Upper lobe of left lung (tissue), 6 donors: ENCODE results near the gene PKDCC. TPM values are rescaled to one million over a fixed set of nuclear protein-coding genes. Genes with fewer than 3 reads are reported as not detected.
A peak's percentile ranks its signal among the peaks of the same experiment; 100 is the strongest.
"Not testable (repeated sequence)": the region's sequence is repeated elsewhere in the genome, so short reads cannot be mapped to it uniquely, and the experiment has no call there.

ENCODE experiments used
- ATAC-seq, 2 donors: fragments of 200-7000 bp; cut with Tn5 transposase; one replicate each; pipeline ENCODE4 v1.9.1; 2022; ENCODE audit warnings: mild to moderate bottlenecking in 2 of 2, moderate library complexity in 2 of 2; ENCODE audit not compliant: low FRiP score in 2 of 2
- DNase-seq, 2 donors: peaks; one replicate each; pipeline ENCODE4 v3.0.0-alpha.2; 2019 to 2020
- H3K27ac ChIP-seq, 4 donors: fragments of 200-600 bp; sonication (generic); one replicate each; pipeline ENCODE4 v1.5.1; 2016 to 2019
- H3K27me3 ChIP-seq, 4 donors: fragments of 200-600 bp; sonication (generic); one replicate each; pipeline ENCODE4 v1.5.1; 2017 to 2019
- H3K36me3 ChIP-seq, 4 donors: fragments of 200-600 bp; sonication (generic); one replicate each; pipeline ENCODE4 v1.5.1; 2016 to 2019
- H3K4me1 ChIP-seq, 4 donors: fragments of 200-600 bp; sonication (generic); one replicate each; pipeline ENCODE4 v1.5.1; 2018 to 2019
- H3K4me3 ChIP-seq, 4 donors: fragments of 200-600 bp; sonication (generic); one replicate each; pipeline ENCODE4 v1.5.1; 2017 to 2019; ENCODE audit warnings: mild to moderate bottlenecking in 2 of 4, moderate library complexity in 1 of 4
- H3K9me3 ChIP-seq, 4 donors: fragments of 200-600 bp; sonication (generic); one replicate each; pipeline ENCODE4 v1.5.1; 2018 to 2019
- EP300 ChIP-seq, 4 donors: sonication (generic); formaldehyde crosslinking; IDR thresholded peaks; one replicate each; pipeline ENCODE4 v1.5.1; 2017; ENCODE audit warnings: antibody characterized with exemption in 4 of 4, control low read depth in 2 of 4
- POLR2A ChIP-seq, 4 donors: fragments of 450-650 bp; IDR thresholded peaks; one replicate each; pipeline ENCODE4 v1.5.1; 2016 to 2017; ENCODE audit warnings: antibody characterized with exemption in 4 of 4, mild to moderate bottlenecking in 2 of 4
- POLR2AphosphoS5 ChIP-seq, 2 donors: sonication (generic); formaldehyde crosslinking; IDR thresholded peaks; one replicate each; pipeline ENCODE4 v1.5.1; 2017; ENCODE audit warnings: antibody characterized with exemption in 2 of 2
- WGBS, 2 donors: methylation state at CpG; one replicate each; pipeline ENCODE4 v1.1.5; 2017 to 2018; 5-methylcytosine and 5-hydroxymethylcytosine counted together
- total RNA-seq, 6 donors: library from RNA; depleted of rRNA in 4 of 6; stranded (reverse); fragments of >200 nt in 4 of 6; gene quantifications; one replicate each; pipeline versions ENCODE4 v1.1.0 to v1.2.1, GENCODE V29; 2016 to 2021
- TF ChIP-seq, protein P1 (sequence below), 6 experiments: fragments of 450-650 bp in 4 of 6; fragments of 200-600 bp in 2 of 6; sonication (generic) in 2 of 6; IDR thresholded peaks; one replicate each; pipeline ENCODE4 v1.5.1; 2016 to 2019; ENCODE audit warnings: antibody characterized with exemption in 6 of 6
- donor health status: DM: no; HTN: no; CAD: no; lungs with moderate emphysema.
- donor health status: DM: no; HTN: yes; CAD: no; lungs with severe emphysema.

The PKDCC gene
- total RNA-seq, 6 donors from 2014 or later, result 65.0 to 156 (median 95.9) TPM

DNA sequence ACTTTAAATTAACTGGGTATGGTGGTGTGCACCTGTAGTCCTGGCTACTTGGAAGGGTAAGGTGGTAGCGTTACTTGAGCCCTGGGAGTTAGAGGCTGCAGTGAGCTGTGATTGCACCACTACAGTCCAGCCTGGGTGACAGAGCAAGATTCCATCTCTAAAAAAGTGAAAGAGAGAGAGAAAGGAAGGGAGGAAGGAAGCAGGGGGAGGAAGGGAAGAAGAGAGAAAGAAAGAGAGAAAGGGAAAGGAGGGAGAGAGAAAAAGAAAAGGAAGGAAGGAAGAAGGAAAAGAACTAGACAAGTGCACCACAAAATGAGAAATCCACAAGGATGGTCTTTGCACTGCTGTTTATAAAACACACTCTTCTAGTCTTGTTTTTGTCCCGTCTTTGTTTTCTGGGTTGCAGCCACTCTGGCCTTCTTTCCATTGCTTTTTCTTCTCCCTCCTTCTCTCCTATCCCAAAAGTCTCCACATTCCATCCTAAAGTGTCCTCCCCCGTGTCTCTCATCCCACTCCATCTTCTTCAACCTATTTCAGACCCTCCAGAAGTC, 32.0 kb downstream of the PKDCC start:
- DNase-seq, result no peak
- WGBS, 2 donors, result 83% methylated on average over 3 of the region's 3 CpGs
- H3K27ac ChIP-seq, result no peak overlapping the region

DNA sequence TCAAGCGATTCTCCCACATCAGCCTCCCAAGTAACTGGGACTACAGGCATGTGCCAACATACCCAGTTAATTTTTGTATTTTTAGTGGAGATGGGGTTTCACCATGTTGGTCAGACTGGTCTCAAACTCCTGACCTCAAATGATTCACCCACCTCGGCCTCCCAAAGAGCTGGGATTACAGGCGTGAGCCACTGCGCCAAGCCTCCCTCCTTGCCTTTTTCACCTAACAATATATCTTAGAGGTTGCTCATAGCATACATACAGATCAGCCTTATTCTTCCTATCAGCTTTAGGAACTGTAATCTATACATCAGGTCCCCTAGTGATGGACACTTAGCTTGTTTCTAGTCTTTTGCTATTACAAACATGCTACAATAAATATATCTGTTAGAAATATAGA, 33.3 kb downstream of the PKDCC start:
- H3K4me1 ChIP-seq, result peaks cover 0 to 15% (median 6%) of the 10 kb centered on the region in 4 donors
- H3K4me3 ChIP-seq, ATAC-seq, H3K9me3 ChIP-seq, H3K27ac ChIP-seq, H3K36me3 ChIP-seq, DNase-seq, H3K27me3 ChIP-seq: not testable (repeated sequence)
- 96 to 97% methylated on average over 4 of the region's 4 CpGs for WGBS, 2 donors

More for the DNA sequence above, 32.0 kb downstream of the PKDCC start:
- no peak for ATAC-seq
- Histone ChIP-seq H3K9me3 (no peaks in the 10 kb centered on the region), H3K4me3 (no peak overlapping the region), H3K4me1 (peaks cover 0 to 5% (median 2%) of the 10 kb centered on the region in 4 donors), H3K27me3 (no peaks in the 10 kb centered on the region), H3K36me3 (no peaks in the 10 kb centered on the region)
- TF ChIP-seq EP300 (IDR thresholded peaks at IDR 0.05), result no peak
- no peak for TF ChIP-seq POLR2A (IDR thresholded peaks at IDR 0.05)
- TF ChIP-seq, protein P1, sequence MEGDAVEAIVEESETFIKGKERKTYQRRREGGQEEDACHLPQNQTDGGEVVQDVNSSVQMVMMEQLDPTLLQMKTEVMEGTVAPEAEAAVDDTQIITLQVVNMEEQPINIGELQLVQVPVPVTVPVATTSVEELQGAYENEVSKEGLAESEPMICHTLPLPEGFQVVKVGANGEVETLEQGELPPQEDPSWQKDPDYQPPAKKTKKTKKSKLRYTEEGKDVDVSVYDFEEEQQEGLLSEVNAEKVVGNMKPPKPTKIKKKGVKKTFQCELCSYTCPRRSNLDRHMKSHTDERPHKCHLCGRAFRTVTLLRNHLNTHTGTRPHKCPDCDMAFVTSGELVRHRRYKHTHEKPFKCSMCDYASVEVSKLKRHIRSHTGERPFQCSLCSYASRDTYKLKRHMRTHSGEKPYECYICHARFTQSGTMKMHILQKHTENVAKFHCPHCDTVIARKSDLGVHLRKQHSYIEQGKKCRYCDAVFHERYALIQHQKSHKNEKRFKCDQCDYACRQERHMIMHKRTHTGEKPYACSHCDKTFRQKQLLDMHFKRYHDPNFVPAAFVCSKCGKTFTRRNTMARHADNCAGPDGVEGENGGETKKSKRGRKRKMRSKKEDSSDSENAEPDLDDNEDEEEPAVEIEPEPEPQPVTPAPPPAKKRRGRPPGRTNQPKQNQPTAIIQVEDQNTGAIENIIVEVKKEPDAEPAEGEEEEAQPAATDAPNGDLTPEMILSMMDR (IDR thresholded peaks at IDR 0.05), result no peak
- no peak for TF ChIP-seq POLR2AphosphoS5 (IDR thresholded peaks at IDR 0.05)

DNA sequence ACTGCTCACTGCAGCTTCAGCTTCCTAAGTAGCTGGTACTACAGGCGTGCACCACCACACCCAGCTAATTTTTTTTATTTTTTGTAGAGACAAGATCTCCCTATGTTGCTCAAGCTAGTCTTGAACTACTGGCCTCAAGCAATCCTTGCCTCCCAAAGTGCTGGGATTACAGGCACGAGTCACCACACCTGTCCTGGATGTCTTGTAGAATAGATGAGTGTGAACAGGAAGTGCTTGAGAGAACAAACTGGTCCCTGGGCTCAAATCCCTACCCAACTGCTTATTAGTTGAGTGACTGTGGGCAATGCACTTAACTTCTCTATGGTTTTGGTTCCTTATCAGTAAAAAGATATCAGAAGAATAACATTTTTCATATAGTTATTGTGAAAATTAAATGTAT, 34.2 kb downstream of the PKDCC start:
- ATAC-seq (no peak), DNase-seq (no peak)
- no peaks in the 10 kb centered on the region for H3K27me3 ChIP-seq
- peaks cover 0 to 15% (median 9%) of the 10 kb centered on the region in 4 donors for H3K4me1 ChIP-seq
- WGBS, 2 donors, result 95% methylated on average over 2 of the region's 2 CpGs
- no peak overlapping the region for H3K4me3 ChIP-seq
- H3K9me3 ChIP-seq, result no peaks in the 10 kb centered on the region
- H3K27ac ChIP-seq, result no peak overlapping the region
- TF ChIP-seq POLR2AphosphoS5 (IDR thresholded peaks at IDR 0.05) (no peak), POLR2A (IDR thresholded peaks at IDR 0.05) (no peak), EP300 (IDR thresholded peaks at IDR 0.05) (no peak)
- TF ChIP-seq, protein P1 (IDR thresholded peaks at IDR 0.05), result no peak
- H3K36me3 ChIP-seq, result no peaks in the 10 kb centered on the region

DNA sequence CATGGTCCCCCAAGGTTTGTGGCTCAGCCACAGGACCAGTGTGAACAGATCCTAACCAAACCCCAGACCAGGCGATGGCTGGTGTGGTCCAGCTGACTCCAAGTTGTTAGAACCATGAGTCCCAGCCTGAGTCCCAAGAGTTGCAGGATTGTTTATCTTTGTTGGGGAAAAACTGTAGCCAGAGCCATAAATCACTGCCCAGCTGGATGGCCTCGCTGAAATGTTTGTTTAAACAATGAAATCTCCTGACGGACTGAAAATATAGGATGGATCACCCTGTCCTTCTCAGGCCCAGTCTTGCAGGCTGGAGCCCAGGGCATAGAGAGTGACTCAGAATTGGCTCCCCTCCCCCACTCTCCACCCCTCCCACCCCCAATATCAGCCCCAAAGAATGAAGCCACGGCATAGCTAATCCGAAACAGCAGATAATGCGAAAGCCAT, 36.4 kb downstream of the PKDCC start:
- H3K36me3 ChIP-seq, result no peaks in the 10 kb centered on the region
- WGBS, 2 donors, result 60 to 68% methylated on average over 6 of the region's 6 CpGs
- no peaks in the 10 kb centered on the region for H3K27me3 ChIP-seq
- DNase-seq (no peak), ATAC-seq (peak in 1 of 2 donors; percentile 52)
- H3K4me1 ChIP-seq, result peaks cover 0 to 15% (median 9%) of the 10 kb centered on the region in 4 donors
- no peaks in the 10 kb centered on the region for H3K9me3 ChIP-seq
- no peak overlapping the region for H3K4me3 ChIP-seq
- peak; percentile 28 to 68 for TF ChIP-seq POLR2AphosphoS5 (IDR thresholded peaks at IDR 0.05)
- TF ChIP-seq, protein P1 (IDR thresholded peaks at IDR 0.05), result no peak
- H3K27ac ChIP-seq, result peak overlapping the region in 1 of 4 donors; percentile 16

DNA sequence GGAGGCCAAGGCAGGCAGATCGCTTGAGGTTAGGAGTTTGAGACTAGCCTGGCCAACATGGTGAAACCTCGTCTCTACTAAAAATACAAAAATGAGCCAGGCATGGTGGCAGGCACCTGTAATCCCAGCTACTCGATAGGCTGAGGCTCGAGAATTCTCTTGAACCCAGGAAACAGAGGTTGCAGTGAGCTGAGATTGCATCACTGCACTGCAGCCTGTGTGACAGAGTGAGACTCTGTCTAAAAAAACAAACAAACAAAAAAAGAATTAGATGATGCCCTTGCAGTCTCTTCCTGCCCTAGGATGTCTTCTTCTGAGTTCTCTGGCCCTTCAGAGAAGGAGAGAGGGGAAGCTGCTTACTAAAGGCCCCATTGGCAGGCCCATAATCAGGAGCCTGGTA, 37.2 kb downstream of the PKDCC start:
- H3K4me1 ChIP-seq, result peaks cover 0 to 15% (median 9%) of the 10 kb centered on the region in 4 donors
- not testable (repeated sequence) for H3K9me3 ChIP-seq, H3K27ac ChIP-seq, H3K4me3 ChIP-seq, H3K36me3 ChIP-seq, H3K27me3 ChIP-seq, DNase-seq, ATAC-seq
- WGBS, 2 donors, result 75 to 82% methylated on average over 4 of the region's 4 CpGs
